DMS53 treated with DMSO at 0.1 percent for 48 hours (cell line): ENCODE measurements around the gene TSPAN4.

Experiments
- DNase-seq: peaks from one replicate; lab custom pipeline; 2025; ENCODE audit not compliant: unreplicated experiment; lab: John Stamatoyannopoulos, UW

Gene TSPAN4

DNA sequence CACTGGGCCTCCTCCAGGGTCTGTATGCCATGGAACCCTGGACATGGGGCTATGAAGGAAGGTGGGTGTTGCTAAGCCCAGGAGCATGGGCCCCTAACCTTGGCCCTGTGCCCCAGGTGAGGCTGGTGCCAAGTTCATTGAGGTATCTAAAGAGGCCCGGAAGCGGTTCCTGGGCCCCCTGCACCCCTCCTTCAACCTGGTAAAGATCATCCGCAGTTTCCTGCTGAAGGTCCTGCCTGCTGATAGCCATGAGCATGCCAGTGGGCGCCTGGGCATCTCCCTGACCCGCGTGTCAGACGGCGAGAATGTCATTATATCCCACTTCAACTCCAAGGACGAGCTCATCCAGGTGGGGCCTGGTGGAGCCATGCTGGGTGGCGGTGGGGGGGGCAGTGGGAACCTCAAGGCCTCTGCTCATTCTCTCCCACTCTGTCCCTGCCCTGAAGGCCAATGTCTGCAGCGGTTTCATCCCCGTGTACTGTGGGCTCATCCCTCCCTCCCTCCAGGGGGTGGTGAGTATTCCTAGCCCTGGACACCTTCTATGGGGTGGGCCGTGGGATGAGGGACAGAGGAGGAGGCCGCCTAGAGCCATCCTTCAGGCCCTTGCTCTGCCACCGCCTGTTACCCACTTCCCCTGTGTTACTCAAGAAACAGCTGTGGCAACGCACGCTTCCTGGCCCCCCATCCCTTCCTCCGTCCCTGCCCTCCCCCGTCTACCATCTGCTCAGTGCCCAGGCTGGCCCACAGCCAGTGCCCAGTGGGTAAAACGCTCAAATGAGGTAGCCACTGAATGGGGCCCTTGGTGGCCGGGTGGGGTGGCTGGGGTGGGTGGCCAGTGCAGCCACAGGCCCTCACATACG lies 20.9 kb upstream of the TSPAN4 start:
- no peak for DNase-seq

GRCh38 chr11:823441-824291 lies 19.0 kb upstream of the TSPAN4 start:
- peak; percentile 68 for DNase-seq

DNA sequence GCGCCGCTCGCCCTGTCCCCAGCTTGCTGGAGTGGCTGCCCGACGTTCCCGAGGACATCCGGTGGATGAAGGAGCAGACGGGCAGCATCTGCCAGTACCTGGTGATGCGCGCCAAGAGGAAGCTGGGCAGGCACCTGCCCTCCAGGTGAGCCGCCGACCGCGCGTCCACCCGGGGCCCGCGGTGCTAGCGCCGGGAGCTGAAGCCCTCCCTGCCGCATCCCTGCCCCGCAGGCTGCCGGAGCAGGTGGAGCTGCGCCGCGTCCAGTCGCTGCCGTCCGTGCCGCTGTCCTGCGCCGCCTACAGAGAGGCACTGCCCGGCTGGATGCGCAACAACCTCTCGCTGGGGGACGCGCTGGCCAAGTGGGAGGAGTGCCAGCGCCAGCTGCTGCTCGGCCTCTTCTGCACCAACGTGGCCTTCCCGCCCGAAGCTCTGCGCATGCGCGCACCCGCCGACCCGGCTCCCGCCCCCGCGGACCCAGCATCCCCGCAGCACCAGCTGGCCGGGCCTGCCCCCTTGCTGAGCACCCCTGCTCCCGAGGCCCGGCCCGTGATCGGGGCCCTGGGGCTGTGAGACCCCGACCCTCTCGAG lies 18.3 kb upstream of the TSPAN4 start:
- DNase-seq = peak; percentile 93

- DNase-seq = peak; percentile 56
These were observed 17.7 kb upstream of the TSPAN4 start for GRCh38 chr11:824942-825341.

DNA sequence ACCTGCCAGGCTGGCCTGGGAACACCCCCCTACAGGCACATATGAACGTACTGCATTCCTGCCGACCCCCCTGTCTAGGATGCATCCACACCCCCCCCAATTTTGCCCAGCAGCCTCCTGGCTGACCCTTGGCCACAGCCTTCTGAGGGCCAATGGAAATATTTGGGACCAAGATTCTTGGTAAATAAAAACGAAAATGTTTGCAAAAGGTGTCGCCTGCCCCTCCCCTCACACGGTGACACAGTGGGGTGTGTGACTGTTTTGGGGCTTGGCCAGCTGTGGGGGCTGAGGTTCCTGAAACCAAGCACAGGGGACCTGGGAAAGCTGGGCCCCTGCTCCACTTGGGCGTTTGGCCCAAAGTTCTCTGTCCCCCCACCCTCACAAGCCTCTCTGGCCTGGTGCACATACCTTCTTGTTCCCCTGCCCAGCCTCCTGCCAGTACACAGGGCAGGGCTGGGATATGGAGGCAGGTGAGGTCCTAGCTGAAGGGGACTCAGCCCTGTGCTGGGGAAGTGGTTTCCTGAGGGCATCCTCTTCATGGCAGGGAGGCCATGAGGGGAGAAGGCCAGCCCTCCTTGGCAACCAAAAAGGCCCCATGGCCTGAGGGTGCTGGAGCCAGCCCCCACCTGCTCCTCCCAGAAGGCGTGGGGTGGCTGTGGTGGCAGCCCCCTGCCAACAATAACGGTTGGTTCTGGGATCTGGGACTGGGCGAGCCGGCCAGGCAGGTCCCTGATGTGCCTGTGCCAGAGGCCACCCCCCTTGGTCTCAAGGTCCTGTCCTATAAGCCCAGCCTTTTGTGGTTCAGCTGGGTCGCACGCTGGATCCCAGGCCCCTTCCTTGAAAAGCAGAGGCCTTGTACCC lies 17.1 kb upstream of the TSPAN4 start:
- DNase-seq = no peak

DNA sequence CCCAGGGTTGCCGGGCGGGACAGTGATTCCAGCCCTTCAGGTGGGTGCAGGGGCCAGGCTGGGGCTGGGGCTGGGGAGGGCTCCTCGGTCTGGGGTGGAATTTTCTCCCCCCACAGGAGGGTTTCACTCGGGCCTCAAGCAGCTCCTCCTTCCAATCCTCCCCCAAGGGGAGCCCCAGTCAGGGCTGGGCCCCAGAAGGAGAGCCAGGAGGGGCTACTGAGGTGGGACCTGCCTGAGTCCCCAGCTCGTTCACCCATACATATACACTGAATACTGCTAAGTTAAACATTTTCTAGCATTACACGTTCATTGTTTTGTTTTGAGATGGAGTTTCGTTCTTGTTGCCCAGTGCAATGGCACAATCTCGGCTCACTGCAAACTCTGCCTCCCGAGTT lies 16.4 kb upstream of the TSPAN4 start:
- DNase-seq = no peak

GRCh38 chr11:826836-827145 lies 15.9 kb upstream of the TSPAN4 start:
- DNase-seq = no peak

DNA sequence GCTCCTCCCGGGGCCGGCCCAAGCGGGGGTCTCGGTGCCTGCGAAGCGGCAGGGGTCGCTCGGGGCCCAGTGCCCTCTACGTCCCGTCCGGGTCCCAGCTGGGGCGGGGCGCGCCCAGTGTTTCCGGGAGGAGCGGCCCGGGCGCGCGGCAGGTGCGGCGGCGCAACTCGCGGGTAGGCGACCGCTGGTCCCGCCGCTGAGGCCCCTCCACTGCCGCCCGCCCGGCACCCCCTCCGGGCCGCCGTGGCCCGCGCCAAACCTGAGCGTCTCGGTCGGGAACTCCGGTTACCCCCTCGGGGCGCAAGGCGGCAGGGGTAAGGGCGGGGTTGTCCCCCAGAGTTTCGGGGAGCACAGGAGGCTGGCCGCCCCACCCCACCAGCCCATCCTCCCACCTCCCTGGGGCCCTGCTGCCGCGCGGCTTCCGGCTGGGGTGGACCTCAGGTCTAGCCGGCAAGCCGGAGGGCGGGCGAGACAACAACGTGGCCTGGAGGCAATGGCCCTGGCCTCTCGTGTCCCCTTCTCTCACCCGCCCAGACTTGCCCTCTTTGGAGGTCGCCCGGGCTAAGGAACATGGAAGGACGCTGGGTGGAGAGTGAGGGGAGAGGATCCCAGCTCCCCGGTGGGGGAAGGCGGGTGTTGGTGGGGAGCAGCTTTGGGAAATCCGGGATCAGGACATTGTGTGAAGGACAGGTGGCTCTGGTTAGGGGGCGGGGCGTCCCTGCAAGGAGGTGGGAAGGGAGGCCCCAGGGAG lies 15.3 kb upstream of the TSPAN4 start:
- peak; percentile 87 for DNase-seq

DNA sequence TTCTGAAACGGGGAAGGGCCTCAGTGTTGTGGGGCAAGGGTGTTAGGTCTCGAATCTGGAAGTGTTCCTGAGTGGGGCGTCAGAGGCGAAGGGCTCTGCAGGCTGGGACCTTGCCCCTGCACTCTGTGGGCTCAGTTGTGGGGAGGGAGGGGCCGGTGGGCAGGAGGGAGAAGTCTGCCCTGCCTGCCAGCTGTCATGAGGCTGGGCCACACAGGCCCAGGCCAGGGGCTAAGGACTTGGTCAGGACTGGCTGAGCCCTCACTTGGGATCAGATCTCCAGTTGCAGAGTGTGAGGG lies 14.8 kb upstream of the TSPAN4 start, which contains the start of gene CRACR2B:
TSS of gene CRACR2B (plus strand) at position 23 of the 296 bp plus-strand sequence. CDS start 689 bp downstream, outside the sequence.
- peak; percentile 70 for DNase-seq

GRCh38 chr11:828506-829175 lies 14.0 kb upstream of the TSPAN4 start:
- no peak for DNase-seq

DNA sequence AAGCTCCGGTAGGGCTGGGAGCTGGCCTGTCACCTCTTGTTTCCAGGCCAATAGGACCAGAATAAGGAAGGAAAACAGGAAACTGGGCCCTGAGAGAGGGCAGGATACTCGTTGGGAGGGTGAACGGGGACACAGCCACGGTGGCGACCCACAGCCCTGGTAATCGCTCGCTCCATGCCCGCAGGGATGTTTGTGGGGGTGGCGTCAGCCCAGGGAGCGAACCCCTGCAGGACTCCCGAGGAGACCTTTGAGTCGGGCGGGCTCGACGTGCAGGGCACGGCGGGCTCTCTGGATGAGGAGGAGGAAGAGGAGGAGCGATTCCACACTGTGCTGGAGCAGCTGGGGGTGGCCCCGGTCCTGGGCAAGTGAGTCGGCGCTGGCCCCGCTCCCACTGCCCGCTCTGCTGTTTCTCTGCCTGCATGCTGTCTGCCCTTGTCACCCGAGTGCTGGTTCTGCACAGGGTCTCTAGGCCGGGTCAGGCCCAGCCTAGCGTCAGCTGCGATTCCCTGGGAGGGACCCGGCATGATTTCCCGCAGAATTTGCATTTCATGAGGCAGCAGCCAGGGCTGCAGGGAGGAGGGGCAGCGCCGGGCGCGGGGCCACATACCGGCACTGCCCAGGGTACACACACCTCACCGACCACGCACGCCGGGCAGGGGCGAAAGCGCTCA lies 13.3 kb upstream of the TSPAN4 start:
- DNase-seq = peak; percentile 39

GRCh38 chr11:829847-830294 lies 12.8 kb upstream of the TSPAN4 start:
- DNase-seq = no peak

DNA sequence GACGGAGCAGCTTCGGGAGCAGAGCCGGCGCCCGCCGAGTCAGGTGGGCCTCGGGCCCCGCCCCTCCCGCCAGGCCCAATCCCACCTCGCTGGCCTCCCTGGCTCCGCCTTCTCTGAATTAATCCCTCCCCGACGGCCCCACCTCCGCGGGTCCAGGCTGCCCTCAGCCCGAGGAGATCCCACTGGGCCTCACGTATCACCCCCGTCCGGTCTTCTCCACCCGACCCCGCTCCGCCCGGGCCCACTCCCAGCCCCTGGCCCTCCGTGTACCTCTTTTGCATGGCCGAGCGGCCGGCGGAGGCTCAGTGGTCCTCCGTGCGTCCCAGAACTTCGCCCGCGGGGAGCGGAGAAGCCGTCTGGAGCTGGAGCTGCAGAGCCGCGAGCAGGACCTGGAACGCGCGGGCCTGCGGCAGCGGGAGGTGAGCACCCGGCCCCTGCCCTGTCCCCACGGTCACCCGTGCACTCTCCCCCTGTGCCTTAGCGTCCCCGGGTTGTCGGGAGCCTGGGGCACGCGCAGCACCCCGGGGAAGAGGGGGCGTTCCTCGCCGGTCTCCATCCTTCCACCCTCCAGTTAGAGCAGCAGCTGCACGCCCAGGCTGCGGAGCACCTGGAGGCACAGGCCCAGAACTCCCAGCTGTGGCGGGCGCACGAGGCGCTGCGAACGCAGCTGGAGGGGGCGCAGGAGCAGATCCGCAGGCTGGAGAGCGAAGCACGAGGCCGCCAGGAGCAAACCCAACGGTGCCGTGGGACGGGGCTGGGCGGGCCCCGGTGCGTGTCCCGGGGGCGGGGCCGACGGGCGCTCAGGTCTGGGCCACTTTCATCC lies 12.1 kb upstream of the TSPAN4 start:
- peak; percentile 83 for DNase-seq

DNA sequence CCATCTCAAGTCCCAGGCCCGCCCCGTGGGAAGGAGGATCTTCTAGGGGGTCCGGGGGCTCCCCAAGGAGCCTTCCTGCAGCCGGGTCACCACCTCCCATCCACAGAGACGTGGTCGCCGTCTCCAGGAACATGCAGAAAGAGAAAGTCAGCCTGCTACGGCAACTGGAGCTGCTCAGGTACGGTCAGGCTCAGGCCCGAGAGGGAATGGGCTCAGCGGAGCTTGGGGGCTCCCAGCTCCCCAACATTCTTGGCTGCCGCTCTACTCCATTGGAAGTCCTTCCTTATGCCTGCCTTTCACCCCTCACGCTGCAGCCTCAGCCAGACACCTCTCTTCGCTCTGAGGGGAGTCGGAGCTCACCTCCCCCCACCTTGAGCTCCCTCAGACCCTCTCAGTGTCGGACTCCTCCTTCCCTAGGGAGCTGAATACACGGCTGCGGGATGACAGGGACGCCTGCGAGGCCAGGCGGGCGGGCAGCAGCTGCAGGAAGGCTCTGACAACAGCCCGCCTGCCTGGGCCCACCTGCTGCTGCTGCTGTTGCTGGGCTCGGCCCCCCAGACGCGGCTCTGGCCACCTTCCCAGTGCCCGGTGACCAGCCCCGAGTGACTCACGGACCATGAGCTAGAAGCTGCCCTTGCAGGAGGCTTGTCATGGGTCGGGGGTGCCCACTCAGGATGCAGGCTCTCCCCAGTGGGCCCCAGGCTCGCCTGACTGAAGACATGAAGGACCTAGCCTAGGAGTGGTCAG lies 11.4 kb upstream of the TSPAN4 start:
- DNase-seq = peak; percentile 33

DNA sequence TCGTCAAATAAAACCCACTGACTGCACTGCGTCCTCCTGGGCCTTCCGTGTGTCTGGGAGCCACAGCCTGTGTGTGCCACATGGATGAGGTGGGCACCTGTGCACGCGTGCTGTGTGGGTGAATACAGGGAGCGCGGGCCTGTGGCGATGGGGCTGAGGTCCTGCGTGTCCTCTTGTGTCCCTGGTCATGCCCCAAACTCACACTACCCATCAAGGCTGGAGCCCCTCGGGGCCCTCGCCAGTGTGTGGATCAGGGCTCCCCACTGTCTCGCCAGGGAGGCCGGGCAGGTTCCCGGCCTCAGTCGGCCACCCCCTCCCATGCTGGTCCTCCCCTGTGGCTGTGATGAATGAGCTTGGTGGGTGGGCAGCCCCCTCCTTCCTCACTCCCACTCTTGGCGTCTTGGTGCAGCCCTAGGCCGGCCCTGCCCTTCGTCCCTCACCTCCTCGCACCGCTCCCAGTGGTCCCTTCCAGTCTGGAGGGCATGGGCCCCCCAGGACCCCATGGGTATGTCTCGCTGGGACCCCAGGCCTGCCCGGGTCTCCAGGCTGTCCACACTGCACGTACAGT lies 10.6 kb upstream of the TSPAN4 start:
- no peak for DNase-seq

DNA sequence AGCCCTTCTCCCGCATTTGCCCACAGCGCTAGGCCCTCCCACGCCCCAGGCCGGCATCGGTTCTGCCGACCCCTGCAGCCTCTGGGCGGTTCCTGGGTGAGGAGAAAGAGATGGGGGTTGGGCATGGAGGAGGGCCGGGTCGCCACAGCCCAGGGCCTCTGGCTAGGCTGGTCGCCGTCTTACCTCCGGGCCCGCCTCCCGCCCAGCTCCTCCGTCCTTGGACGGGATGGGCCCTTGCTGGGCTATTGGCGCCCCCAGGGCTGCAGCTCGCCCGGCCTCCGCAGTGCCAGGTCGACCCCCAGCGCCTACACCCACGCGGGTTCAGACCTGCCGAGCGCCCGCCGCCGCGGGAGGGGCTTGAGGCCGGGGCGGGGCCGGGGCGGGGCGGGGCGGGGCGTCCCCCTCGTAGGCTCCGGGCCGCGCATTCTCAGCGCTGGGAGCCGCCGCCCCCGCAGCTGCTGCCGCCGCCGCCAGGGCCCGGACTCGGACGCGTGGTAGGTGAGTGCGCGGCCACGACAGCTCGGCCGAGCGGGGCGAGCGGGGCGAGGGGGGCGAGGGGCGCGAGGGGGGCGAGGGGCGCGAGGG lies 10.0 kb upstream of the TSPAN4 start, which contains the start of gene CD151:
TSS of gene CD151 (plus strand) at position 424 of the 585 bp plus-strand sequence. CDS start 3,118 bp downstream, outside the sequence.
- DNase-seq = peak; percentile 56
